C4-2B (cell line): ENCODE results near the gene ZBTB22.

ENCODE experiments used
- ZFX ChIP-seq: fragments of 450-650 bp; IDR thresholded peaks from 2 replicates; pipeline ENCODE4 v1.6.1; 2017
- TF ChIP-seq, protein P1 (sequence below): fragments of 450-650 bp; conservative IDR thresholded peaks from 2 replicates; pipeline ENCODE4 v1.5.1; 2017; ENCODE audit warnings: mild to moderate bottlenecking

GRCh38 chr6:33286946-33287914 is 30.3 kb downstream of the ZBTB22 start:
- TF ChIP-seq, protein P1, sequence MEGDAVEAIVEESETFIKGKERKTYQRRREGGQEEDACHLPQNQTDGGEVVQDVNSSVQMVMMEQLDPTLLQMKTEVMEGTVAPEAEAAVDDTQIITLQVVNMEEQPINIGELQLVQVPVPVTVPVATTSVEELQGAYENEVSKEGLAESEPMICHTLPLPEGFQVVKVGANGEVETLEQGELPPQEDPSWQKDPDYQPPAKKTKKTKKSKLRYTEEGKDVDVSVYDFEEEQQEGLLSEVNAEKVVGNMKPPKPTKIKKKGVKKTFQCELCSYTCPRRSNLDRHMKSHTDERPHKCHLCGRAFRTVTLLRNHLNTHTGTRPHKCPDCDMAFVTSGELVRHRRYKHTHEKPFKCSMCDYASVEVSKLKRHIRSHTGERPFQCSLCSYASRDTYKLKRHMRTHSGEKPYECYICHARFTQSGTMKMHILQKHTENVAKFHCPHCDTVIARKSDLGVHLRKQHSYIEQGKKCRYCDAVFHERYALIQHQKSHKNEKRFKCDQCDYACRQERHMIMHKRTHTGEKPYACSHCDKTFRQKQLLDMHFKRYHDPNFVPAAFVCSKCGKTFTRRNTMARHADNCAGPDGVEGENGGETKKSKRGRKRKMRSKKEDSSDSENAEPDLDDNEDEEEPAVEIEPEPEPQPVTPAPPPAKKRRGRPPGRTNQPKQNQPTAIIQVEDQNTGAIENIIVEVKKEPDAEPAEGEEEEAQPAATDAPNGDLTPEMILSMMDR: no peak
- no peak for TF ChIP-seq ZFX
